Left lung (tissue), 10 donors: Measurements from ENCODE around the gene SDK2. TPM values are rescaled to one million over a fixed set of nuclear protein-coding genes. Genes with fewer than 3 reads are reported as not detected.
A peak's percentile ranks its signal among the peaks of the same experiment; 100 is the strongest.

ENCODE experiments used
- ATAC-seq: fragments of 200-7000 bp; cut with Tn5 transposase; one replicate; pipeline ENCODE4 v1.9.1; 2020; ENCODE audit warnings: moderate library complexity
- DNase-seq, 4 donors: peaks; one replicate each; pipeline ENCODE4 v3.0.0-alpha.2; 2013 to 2020
- H3K27ac ChIP-seq, 2 donors: fragments of 200-600 bp; sonication (generic) in 1 of 2; one replicate each; pipeline versions ENCODE4 v1.5.0 to v1.8.0; 2020 to 2021
- H3K27me3 ChIP-seq, 2 donors: fragments of 200-600 bp; sonication (generic) in 1 of 2; one replicate each; pipeline versions ENCODE4 v1.5.0 to v1.8.0; 2020 to 2021
- H3K36me3 ChIP-seq, 2 donors: fragments of 200-600 bp; sonication (generic) in 1 of 2; one replicate each; pipeline versions ENCODE4 v1.5.0 to v1.8.0; 2020 to 2021
- H3K4me1 ChIP-seq, 2 donors: fragments of 200-600 bp; one replicate each; pipeline ENCODE4 v1.8.0; 2021
- H3K4me3 ChIP-seq, 2 donors: fragments of 200-600 bp; sonication (generic) in 1 of 2; one replicate each; pipeline versions ENCODE4 v1.5.0 to v1.8.0; 2020 to 2021; ENCODE audit warnings: mild to moderate bottlenecking in 1 of 2
- H3K9me3 ChIP-seq, 2 donors: fragments of 200-600 bp; sonication (generic) in 1 of 2; one replicate each; pipeline versions ENCODE4 v1.5.0 to v1.8.0; 2020 to 2021
- CTCF ChIP-seq, 2 donors: fragments of 200-600 bp; sonication (generic) in 1 of 2; IDR thresholded peaks; one replicate each; pipeline versions ENCODE4 v1.5.0 to v1.8.0; 2021; ENCODE audit warnings: antibody characterized with exemption in 2 of 2
- intact Hi-C, 2 donors: fragments of 100-400 bp; cut with DNase I; formaldehyde crosslinking; loops; one replicate each; pipeline versions ENCODE4 v1.11.2 to v1.14.2; 2022
- polyA plus RNA-seq, 6 donors: library from polyadenylated mRNA; unstranded; fragments of 120-200 nt; gene quantifications; one replicate each; pipeline ENCODE4 v1.2.1, GENCODE V29; 2013; ENCODE audit not compliant: insufficient read length in 6 of 6
- total RNA-seq, 2 donors: library from RNA; stranded (reverse); fragmentation: NEBNext Ultra II Directional; extraction: Animal tissue kit (Norgen Biotek cat#: 25700); gene quantifications; one replicate each; pipeline ENCODE4 v1.2.1, GENCODE V29; 2021
- donor health status: DM: no; HTN: yes; CAD: no.
- donor health status: DM: no; HTN: no; CAD: no.

SDK2 gene
- total and polyA plus RNA-seq, 8 donors = 6.0 to 10.9 (median 7.5) TPM

- Histone ChIP-seq H3K4me3 (no peak overlapping the region), H3K27me3 (no peaks in the 10 kb centered on the region), H3K4me1 (no peaks in the 10 kb centered on the region), H3K36me3 (no peaks in the 10 kb centered on the region), H3K9me3 (no peaks in the 10 kb centered on the region), H3K27ac (no peak overlapping the region)
- ATAC-seq = no peak
- DNase-seq = no peak
- intact Hi-C loops = no loop called here
- TF ChIP-seq CTCF (IDR thresholded peaks at IDR 0.05) = no peak
Measured at GRCh38 chr17:73503560-73503959, 140.7 kb downstream of the SDK2 start.

DNA sequence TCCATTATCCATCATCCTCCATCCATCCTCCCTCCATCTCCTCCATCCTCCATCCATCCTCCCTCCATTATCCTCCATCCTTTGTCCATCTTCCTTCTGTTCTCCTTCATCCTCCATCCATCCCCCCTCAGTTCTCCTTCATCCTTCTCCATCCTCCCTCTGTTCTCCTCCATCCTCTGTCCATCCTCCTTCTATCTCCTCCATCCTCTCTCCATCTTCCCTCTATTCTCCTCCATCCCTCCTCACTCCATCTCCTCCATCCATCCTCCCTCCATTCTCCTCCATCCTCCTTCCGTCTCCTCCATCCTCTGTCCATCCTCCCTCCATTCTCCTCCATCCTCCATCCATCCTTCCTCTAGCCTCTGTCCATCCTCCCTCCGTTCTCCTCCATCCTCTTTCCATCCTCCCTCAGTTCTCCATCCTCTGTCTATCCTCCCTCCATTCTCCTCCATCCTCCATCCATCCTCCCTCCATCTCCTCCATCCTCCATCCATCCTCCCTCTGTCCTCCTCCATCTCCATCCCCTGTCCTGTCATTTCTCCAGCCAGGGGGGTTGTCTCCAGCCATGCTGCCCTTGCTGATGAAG, 143.7 kb downstream of the SDK2 start:
- intact Hi-C loops = no loop called here
- Histone ChIP-seq H3K4me1 (no peaks in the 10 kb centered on the region), H3K27ac (no peak overlapping the region), H3K27me3 (no peaks in the 10 kb centered on the region), H3K36me3 (no peaks in the 10 kb centered on the region), H3K4me3 (no peak overlapping the region), H3K9me3 (no peaks in the 10 kb centered on the region)
- DNase-seq (no peak), ATAC-seq (no peak)
- no peak for TF ChIP-seq CTCF (IDR thresholded peaks at IDR 0.05)

DNA sequence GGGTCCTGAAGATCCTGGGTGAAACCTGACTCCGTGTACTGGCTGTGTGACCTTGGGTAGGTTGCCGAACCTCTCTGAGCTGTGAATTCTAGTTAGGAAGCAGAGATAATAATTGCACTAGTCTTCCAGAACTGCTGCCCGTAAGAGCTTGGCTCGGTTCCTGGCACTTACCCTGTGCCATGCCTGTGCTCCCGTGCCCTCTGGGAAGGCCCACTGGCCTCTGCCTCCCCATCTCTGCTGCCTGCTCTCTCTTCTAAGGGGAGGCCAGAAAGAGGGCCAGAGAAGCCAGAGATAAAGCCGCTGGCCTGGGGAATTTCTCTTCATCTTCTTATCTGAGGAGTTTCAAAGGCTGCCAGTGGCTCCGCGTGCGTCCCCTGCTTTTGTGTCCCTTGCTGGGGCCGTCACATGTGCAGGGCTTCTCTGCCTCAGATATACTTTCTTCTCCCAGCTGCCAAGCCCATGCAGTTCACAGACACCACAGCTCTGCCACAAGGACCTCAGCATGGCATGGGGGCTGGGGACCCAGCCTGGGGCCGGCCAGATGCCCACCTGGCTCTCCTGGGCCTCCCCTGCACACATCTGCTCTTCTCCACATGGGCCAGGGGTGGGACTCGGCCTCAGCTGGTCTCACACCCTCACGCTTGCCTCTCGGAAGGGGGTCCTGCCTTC, 145.2 kb downstream of the SDK2 start:
- peaks cover 0 to 10% of the 10 kb centered on the region in 2 donors for H3K27me3 ChIP-seq
- no peak overlapping the region for H3K4me3 ChIP-seq
- TF ChIP-seq CTCF (IDR thresholded peaks at IDR 0.05) = no peak
- H3K36me3 ChIP-seq = no peaks in the 10 kb centered on the region
- intact Hi-C loops = no loop called here
- H3K9me3 ChIP-seq = no peaks in the 10 kb centered on the region
- ATAC-seq (no peak), DNase-seq (peak in 1 of 4 donors; percentile 55)
- no peak overlapping the region for H3K27ac ChIP-seq
- no peaks in the 10 kb centered on the region for H3K4me1 ChIP-seq

- H3K27me3 ChIP-seq = peaks cover 0 to 19% of the 10 kb centered on the region in 2 donors
- ATAC-seq (peak; percentile 85), DNase-seq (peak in 2 of 4 donors; percentile 13 to 49)
- no peak overlapping the region for H3K27ac ChIP-seq
- no peaks in the 10 kb centered on the region for H3K4me1 ChIP-seq
- intact Hi-C loops = no loop called here
- H3K36me3 ChIP-seq = no peaks in the 10 kb centered on the region
- no peaks in the 10 kb centered on the region for H3K9me3 ChIP-seq
- H3K4me3 ChIP-seq = no peak overlapping the region
- TF ChIP-seq CTCF (IDR thresholded peaks at IDR 0.05) = no peak
Measured at GRCh38 chr17:73498176-73498575, 146.1 kb downstream of the SDK2 start.

DNA sequence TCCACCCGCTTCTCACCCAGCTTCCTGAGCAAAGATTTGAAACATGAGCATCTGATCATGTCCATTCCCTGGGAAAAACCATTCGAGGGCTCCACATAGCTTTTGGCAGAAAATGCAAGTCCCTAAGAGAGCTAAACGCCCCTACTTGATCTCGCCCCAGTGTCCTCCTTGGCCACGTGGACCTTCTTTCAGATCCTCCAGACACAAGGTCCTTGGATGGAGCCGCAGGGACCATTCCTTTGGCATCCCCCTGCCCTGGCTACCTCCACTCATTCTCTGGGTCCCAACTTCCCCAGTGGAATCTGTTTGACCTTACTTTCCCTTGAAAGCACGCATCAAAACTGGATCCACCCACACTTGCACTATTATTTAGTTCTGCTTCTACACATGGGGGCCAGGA, 146.5 kb downstream of the SDK2 start:
- intact Hi-C loops = no loop called here
- Histone ChIP-seq H3K36me3 (no peaks in the 10 kb centered on the region), H3K9me3 (no peaks in the 10 kb centered on the region), H3K4me1 (no peaks in the 10 kb centered on the region), H3K4me3 (no peak overlapping the region), H3K27ac (no peak overlapping the region), H3K27me3 (peaks cover 0 to 23% of the 10 kb centered on the region in 2 donors)
- no peak for DNase-seq
- TF ChIP-seq CTCF (IDR thresholded peaks at IDR 0.05) = no peak
- ATAC-seq = no peak
